Stimulated activated effector memory CD8-positive, alpha-beta T cell treated with anti-CD3 and anti-CD28 coated beads, Interleukin-12 subunit alpha, Interleukin-12 subunit beta, amount 100 ng/mL, for 72 hours (primary cell): ENCODE data around the gene CDH13.

Experiments used
- ATAC-seq: fragments of 150-1000 bp; cut with Tn5 transposase; 2 replicates; pipeline ENCODE4 v1.10.0; 2021
- DNase-seq, 2 donors: peaks; one replicate each; pipeline ENCODE4 v3.0.0; 2021 to 2022; ENCODE audit warnings: low spot score in 2 of 2
- H3K27ac Mint-ChIP-seq: one replicate; pipeline ENCODE4 v1.8.0; 2022; ENCODE audit warnings: mild to moderate bottlenecking, mixed read lengths
- H3K36me3 Mint-ChIP-seq: one replicate; pipeline ENCODE4 v1.8.0; 2022; ENCODE audit warnings: mild to moderate bottlenecking, mixed read lengths
- H3K4me1 Mint-ChIP-seq: one replicate; pipeline ENCODE4 v1.8.0; 2022; ENCODE audit warnings: mixed read lengths
- H3K4me3 Mint-ChIP-seq: one replicate; pipeline ENCODE4 v1.8.0; 2022; ENCODE audit warnings: mild to moderate bottlenecking, mixed read lengths
- H3K9me3 Mint-ChIP-seq: one replicate; pipeline ENCODE4 v1.8.0; 2022; ENCODE audit warnings: mixed read lengths

CDH13 gene

DNA sequence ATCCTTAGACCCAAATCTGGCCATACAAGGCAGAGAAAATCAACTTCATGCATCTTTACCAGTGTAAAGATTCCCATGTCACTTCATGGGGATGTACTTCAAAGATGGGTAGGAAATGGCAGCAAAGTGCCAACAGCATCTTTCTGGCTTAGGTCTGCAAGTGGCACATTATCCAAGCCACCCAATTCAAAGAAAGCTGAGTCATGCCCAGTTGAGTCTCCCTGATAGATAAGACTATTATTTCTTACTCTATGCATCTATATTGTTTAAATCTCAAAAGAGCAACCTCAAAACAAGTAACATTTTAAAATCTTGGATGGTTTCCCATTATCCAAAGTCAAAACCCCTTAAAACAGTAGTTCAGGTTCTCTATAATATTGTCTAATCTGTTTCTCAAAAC lies 1119.8 kb downstream of the CDH13 start:
- Mint-ChIP-seq H3K4me3 (no peak overlapping the region), H3K36me3 (peaks cover 6% of the 10 kb centered on the region), H3K27ac (no peak overlapping the region), H3K9me3 (no peaks in the 10 kb centered on the region), H3K4me1 (no peaks in the 10 kb centered on the region)
- no peak for ATAC-seq
- DNase-seq = no peak

DNA sequence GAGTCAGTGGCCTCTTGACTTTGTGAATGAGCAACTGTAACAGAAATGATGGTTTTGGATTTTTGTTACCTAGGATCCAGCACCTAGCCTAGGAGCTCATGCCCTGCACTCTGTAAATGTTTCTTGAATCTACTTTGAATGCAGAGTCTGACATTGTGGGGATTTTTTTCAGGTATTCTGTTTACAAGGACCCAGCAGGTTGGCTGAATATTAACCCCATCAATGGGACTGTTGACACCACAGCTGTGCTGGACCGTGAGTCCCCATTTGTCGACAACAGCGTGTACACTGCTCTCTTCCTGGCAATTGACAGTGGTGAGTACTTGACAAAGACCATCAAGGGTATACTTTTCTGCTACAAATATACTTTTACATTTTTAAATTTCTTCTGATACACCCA lies 1121.2 kb downstream of the CDH13 start:
- DNase-seq (no peak), ATAC-seq (no peak)
- H3K9me3 Mint-ChIP-seq = no peaks in the 10 kb centered on the region
- H3K4me3 Mint-ChIP-seq = no peak overlapping the region
- no peaks in the 10 kb centered on the region for H3K4me1 Mint-ChIP-seq
- H3K36me3 Mint-ChIP-seq = peaks cover 6% of the 10 kb centered on the region
- H3K27ac Mint-ChIP-seq = no peak overlapping the region

DNA sequence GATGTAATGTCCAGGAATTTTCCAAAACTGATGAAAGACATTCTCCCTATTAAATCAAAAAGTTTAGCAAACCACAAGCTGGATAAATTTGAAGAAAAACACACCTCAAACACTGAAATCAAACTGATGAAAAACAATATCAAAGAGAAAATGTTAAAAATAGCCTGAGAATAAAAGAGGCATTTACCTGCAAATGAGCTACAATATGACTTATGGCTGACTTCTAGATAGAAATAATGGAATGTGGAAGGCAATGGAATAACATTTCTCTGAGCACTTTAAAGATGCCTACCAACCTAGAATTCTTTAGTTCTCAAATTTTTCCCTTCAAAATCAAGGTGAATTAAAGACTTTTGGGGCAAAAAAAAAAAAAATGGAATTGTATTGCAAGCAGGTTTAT lies 1128.6 kb downstream of the CDH13 start:
- no peaks in the 10 kb centered on the region for H3K36me3 Mint-ChIP-seq
- DNase-seq = no peak
- H3K9me3 Mint-ChIP-seq = peaks cover 7% of the 10 kb centered on the region
- H3K4me1 Mint-ChIP-seq = no peaks in the 10 kb centered on the region
- no peak overlapping the region for H3K4me3 Mint-ChIP-seq
- no peak for ATAC-seq
- no peak overlapping the region for H3K27ac Mint-ChIP-seq

DNA sequence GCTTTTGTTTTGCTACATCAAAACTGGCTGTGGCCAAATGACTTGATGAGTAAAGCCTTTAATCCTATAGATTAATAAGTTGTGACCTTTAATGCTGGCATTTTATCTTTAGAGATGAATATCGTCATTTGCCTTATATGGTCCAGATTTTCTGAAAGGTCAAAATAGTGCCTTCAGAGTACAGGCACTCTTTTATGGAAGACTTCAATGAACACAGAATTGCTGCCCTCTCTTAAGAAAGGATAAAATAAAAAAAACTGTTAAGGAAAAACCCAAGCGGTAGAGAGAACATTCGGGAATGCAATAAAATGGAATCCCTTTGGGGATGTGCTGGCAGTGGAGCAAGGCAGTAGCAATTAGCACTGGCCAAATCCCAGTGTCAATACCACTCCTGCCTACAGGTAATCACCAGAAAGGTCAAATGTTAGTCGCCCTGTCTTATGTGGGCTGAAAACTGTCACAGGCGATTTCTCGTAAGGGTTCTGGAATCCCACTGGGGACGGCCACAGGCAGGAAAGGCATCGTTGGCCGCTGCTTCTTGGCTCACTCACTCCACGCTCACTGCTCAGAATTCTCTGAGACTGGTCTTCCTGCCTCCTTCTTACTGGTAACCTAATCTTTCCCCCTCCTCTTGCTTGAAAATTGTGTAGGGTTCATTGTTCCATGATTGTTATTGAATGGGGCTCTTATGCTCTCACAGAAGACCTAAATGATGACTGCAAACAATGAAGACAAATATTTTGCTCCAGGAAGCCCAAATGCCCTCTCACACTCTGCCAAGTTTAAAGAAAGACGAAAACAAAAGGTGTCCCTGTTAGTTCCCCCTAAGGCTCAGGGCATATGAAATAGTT lies 1135.6 kb downstream of the CDH13 start:
- Mint-ChIP-seq H3K36me3 (no peaks in the 10 kb centered on the region), H3K4me3 (no peak overlapping the region), H3K9me3 (no peaks in the 10 kb centered on the region), H3K4me1 (no peaks in the 10 kb centered on the region), H3K27ac (no peak overlapping the region)
- ATAC-seq = no peak
- DNase-seq = no peak

DNA sequence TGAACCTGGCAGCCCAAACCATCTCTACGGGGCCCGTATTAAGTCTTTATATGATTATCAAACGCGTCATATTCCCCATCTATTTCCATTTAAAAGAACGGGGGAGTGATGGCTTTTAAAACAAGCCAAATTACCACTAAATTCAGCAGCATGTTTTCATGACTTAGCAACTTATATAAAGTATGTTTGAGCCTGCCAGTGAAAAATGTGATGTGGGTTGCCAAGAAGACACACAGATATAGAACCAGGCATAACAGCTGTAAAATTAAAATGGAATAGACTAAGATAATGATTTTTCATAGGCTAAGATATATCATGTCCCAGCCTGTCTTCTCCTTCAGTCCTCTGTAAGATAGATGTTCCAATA lies 1136.2 kb downstream of the CDH13 start:
- no peak overlapping the region for H3K4me3 Mint-ChIP-seq
- H3K9me3 Mint-ChIP-seq = no peaks in the 10 kb centered on the region
- DNase-seq = no peak
- H3K36me3 Mint-ChIP-seq = no peaks in the 10 kb centered on the region
- H3K4me1 Mint-ChIP-seq = no peaks in the 10 kb centered on the region
- H3K27ac Mint-ChIP-seq = no peak overlapping the region
- no peak for ATAC-seq

DNA sequence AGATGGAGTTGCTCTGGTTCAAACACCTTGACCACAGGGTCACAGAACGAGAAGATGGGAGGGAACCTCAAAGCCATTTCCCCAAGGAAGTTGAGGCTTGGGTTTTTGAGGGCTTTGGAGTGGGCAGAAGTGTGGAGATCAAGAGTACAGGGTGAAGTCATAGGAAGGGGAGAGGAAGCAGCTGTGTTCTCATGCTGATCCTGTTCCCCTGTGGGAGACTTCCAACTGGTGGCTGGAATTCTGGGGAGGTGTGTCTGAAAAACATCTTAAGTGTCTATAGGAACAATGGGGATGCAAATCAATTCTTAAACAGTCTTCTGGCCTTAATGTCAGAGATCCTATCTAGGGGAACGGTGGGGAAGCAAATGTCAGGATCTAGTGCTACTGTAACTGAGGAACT lies 1142.2 kb downstream of the CDH13 start:
- H3K4me1 Mint-ChIP-seq = no peaks in the 10 kb centered on the region
- no peak overlapping the region for H3K4me3 Mint-ChIP-seq
- H3K36me3 Mint-ChIP-seq = no peaks in the 10 kb centered on the region
- H3K9me3 Mint-ChIP-seq = no peaks in the 10 kb centered on the region
- H3K27ac Mint-ChIP-seq = no peak overlapping the region
- DNase-seq (no peak), ATAC-seq (no peak)

DNA sequence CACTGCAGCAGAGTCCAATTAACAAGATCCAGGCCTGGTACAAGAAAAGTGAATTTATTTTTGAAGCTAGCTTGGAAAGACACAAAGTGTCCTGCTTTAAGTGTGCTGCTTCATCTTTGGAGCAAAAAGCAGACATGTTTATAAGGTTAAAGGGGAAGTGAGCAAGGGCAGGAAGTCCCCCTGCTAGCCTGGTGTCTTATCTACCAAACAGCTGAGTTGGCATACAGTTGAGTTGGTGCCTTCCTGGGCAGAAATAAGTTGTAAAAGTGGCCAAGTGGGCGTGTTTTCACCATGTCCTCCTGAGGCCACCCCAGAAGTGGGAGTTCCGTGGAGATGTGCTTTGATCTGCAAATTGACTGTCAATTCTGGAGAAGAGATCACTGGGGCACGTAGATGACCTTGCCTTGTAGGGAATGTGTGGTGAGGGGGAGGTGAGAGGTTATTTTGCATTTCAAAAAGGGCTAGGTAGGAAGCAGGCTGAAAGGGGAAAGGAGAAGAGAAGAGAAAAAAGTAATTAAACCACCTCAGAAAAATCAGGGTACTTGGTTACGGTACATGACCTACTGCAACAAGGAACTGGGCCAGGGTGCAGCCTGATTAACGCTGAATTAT lies 1142.7 kb downstream of the CDH13 start:
- Mint-ChIP-seq H3K27ac (no peak overlapping the region), H3K4me1 (no peaks in the 10 kb centered on the region), H3K4me3 (no peak overlapping the region), H3K36me3 (no peaks in the 10 kb centered on the region), H3K9me3 (no peaks in the 10 kb centered on the region)
- ATAC-seq (no peak), DNase-seq (no peak)

DNA sequence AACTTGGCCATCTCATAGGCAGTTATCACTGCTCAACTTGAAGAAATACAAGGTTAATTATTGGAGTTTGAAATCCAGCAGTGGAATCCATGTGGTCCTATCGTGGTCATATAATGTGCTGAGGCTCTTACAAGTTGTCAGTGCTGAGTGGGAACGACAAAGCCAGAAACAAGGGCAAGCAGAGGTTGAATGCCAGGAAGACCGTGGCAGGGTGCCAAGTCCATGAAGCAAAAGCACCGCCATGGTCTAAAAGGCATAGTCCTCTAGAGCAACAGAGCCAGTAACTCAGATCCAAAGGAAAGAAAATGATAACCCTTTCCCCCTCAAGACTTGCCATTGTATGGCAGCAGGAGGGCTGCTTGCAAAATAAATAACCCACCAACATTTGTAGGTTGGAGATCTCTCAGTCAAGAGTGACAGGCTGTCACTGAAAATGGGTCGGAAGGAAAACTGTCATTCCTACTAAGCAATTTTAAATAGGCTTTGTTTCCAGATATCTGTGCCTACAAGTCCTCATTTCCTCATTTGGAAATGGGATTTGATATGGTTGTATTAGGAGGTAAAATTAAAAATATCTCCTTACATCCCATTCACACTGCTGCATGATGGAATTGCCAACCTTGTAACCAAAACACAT lies 1144.7 kb downstream of the CDH13 start:
- DNase-seq (no peak), ATAC-seq (no peak)
- Mint-ChIP-seq H3K4me3 (no peak overlapping the region), H3K36me3 (no peaks in the 10 kb centered on the region), H3K27ac (no peak overlapping the region), H3K4me1 (no peaks in the 10 kb centered on the region), H3K9me3 (no peaks in the 10 kb centered on the region)

DNA sequence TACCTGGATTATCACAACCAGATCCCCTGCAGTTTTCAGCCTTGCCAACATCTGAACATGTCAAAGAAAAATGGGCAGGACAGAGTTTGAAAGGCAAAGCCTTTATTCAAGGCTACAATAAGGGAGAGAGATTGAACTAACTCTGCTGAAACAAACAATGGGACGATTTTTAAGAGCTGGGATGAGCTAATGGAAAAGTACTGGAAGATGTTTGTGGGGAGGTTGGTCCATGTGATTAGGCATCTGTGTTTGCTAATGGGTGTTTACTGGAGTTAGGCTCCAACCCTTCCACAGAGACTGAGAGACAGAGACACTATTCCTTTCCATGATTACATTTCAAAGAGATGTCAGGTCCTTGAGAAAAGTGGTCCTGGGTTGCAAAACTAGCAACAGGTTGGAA lies 1146.0 kb downstream of the CDH13 start:
- Mint-ChIP-seq H3K27ac (no peak overlapping the region), H3K4me3 (no peak overlapping the region), H3K36me3 (no peaks in the 10 kb centered on the region), H3K4me1 (no peaks in the 10 kb centered on the region), H3K9me3 (no peaks in the 10 kb centered on the region)
- no peak for ATAC-seq
- no peak for DNase-seq

DNA sequence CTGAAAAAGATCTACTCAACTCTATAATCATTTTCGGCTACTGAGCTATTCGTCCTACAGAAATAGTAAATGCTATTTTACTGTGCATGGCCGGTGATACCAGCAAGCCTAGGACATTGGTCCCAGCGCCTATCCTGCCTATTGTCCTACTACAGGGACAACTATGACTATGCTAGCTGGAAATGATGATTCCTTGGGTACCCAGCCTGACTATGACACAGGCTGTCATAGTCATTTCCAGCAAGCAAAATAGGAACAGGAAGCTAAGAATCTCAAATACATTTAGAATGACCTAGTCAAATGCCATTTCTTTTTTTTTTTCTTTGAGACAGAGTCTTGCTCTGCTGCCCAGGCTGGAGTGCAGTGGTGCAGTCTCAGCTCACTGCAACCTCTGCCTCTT lies 1147.3 kb downstream of the CDH13 start:
- H3K27ac Mint-ChIP-seq = no peak overlapping the region
- DNase-seq (no peak), ATAC-seq (no peak)
- H3K4me1 Mint-ChIP-seq = no peaks in the 10 kb centered on the region
- no peaks in the 10 kb centered on the region for H3K9me3 Mint-ChIP-seq
- no peaks in the 10 kb centered on the region for H3K36me3 Mint-ChIP-seq
- no peak overlapping the region for H3K4me3 Mint-ChIP-seq

DNA sequence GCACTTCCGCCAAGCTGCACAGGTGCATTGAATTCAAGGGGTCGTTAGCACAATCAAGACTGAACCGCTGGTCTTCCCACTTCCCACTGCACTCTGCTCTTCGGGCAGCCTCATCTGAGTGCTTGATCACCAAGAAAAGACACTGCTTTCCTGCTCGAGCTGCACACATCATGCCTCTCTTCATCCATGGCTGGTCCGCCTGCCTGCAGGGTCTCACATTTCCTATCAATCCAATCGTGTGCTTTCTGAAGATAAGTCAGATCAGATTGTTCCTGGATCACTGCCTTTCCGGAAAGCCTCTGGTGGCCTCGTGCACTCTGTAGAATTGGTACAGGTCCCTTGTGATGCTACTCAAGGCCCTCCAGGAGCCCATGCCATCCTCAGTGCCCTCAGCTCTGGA lies 1150.2 kb downstream of the CDH13 start:
- H3K9me3 Mint-ChIP-seq = no peaks in the 10 kb centered on the region
- H3K27ac Mint-ChIP-seq = no peak overlapping the region
- H3K4me1 Mint-ChIP-seq = no peaks in the 10 kb centered on the region
- no peaks in the 10 kb centered on the region for H3K36me3 Mint-ChIP-seq
- DNase-seq = no peak
- no peak for ATAC-seq
- no peak overlapping the region for H3K4me3 Mint-ChIP-seq

DNA sequence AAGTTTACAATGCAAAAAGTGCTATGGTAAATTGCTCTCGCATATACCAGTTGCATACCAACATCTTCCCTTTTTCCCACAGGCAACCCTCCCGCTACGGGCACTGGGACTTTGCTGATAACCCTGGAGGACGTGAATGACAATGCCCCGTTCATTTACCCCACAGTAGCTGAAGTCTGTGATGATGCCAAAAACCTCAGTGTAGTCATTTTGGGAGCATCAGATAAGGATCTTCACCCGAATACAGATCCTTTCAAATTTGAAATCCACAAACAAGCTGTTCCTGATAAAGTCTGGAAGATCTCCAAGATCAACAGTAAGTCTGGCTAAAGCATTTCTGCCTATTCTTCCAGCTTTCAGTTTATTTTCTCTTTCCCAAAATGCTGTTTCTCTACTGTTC lies 1153.1 kb downstream of the CDH13 start:
- no peak overlapping the region for H3K27ac Mint-ChIP-seq
- H3K36me3 Mint-ChIP-seq = no peaks in the 10 kb centered on the region
- H3K9me3 Mint-ChIP-seq = no peaks in the 10 kb centered on the region
- ATAC-seq (no peak), DNase-seq (no peak)
- no peaks in the 10 kb centered on the region for H3K4me1 Mint-ChIP-seq
- no peak overlapping the region for H3K4me3 Mint-ChIP-seq

DNA sequence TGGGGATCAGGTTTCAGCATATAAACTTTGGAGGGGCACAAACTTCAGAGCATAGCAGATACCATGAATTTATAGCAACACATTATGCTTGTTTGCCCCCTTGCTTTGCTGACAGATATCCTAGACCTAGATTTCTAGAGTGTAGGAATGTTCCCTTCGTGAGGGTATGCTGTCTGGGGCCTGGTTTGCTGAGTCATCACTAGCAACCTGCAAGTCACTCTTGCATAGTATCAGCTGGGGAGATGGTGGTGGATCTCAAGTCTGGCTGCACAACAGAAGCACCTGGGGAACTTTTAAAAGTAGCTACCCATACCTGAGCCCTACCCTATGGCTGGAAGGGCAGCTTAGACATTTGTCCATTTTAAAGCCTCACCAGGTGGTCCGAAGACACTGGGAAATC lies 1158.7 kb downstream of the CDH13 start:
- H3K27ac Mint-ChIP-seq = no peak overlapping the region
- H3K36me3 Mint-ChIP-seq = no peaks in the 10 kb centered on the region

DNA sequence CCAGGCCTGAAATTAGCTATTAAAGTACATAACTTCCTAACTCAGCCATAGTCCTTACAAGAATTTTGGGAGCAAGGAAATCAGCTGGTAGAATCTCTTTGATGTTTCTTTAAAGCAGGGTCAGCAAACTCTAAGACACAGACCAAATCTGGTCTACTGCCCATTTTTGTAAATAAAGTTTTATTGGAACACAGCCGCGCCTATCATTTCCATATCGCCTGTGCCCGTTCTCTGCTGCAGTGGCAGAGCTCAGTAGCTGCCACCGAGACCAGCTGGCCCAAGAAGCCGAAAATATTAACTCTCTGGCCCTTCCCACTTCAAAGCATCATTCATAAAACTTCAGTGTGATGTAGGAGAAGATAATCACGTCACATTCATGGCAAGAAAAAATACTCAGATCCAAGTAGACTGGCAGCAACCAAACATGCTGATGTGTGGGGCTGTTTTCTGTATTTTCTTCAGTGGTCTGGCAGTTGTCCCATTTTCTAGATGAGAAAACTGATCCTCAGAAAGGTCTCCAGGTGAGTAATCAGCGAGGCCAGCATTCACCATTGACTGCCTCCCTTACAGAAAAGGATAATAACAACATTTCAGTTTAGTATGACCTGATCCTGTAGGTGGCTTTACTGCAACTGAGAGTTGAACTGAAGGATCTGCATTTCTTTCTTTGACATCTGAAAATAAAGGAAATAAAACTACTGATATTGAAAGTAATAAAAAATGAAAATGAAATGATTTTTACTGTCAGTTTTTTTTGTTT lies 1163.1 kb downstream of the CDH13 start:
- H3K4me3 Mint-ChIP-seq = no peak overlapping the region
- H3K4me1 Mint-ChIP-seq = peaks cover 8% of the 10 kb centered on the region
- DNase-seq (no peak), ATAC-seq (no peak)
- H3K36me3 Mint-ChIP-seq = no peaks in the 10 kb centered on the region
- H3K27ac Mint-ChIP-seq = no peak overlapping the region
- no peaks in the 10 kb centered on the region for H3K9me3 Mint-ChIP-seq

More for the DNA sequence above, 1158.7 kb downstream of the CDH13 start:
- ATAC-seq = no peak
- no peak for DNase-seq
- no peak overlapping the region for H3K4me3 Mint-ChIP-seq
- no peaks in the 10 kb centered on the region for H3K9me3 Mint-ChIP-seq
- H3K4me1 Mint-ChIP-seq = no peaks in the 10 kb centered on the region

DNA sequence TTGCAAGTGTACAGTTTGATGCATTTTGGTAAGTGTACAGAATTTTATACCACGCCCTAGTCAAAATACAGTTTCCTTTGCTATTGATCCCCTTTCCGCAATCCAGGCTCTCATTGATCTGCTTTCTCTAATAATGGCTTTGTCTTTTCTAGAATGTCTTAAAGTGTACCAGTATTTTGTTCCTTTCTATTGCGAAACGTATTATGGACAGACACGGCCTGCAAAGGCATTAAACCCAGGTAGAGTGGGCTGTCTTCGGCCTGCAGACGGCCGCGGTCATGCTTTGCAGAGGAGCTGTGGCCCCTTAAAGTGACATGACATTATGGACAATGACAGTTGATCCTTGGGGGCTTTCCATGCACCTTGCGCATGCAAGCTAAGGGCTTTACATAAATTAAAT lies 1165.1 kb downstream of the CDH13 start:
- H3K4me3 Mint-ChIP-seq = no peak overlapping the region
- no peak for ATAC-seq
- peaks cover 8% of the 10 kb centered on the region for H3K4me1 Mint-ChIP-seq
- H3K27ac Mint-ChIP-seq = no peak overlapping the region
- no peak for DNase-seq
- H3K36me3 Mint-ChIP-seq = no peaks in the 10 kb centered on the region
- no peaks in the 10 kb centered on the region for H3K9me3 Mint-ChIP-seq
